ENCODE measurements around the gene ANKK1. TPM values are rescaled to one million over a fixed set of nuclear protein-coding genes. Genes with fewer than 3 reads are reported as not detected.

The ANKK1 gene
- total RNA-seq, 1 donor = not detected

DNA sequence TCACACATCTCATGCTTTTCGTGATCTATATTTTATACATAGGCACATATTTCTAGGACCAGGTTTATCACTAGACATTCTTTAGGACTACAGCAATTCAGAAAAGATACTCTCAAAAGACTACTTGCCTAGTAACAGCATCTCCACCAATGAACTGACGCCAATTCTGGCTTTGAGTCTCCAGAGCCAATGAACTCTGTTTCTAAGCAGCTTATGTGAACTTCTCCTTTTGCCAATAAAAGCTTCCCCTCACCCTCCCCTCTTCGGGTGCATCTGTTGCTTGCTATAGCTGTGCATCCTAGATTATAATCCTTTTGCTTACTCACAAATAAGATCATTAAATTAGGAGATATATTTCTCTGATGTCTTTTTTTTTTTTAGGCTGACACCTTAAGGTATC is 11.4 kb upstream of the ANKK1 start:
- DNase-seq (ENCODE audit: low read depth) = peak; percentile 34
- H3K4me3 ChIP-seq (ENCODE audit: low read depth, low read length) = no peak overlapping the region
- TF ChIP-seq, protein P1, sequence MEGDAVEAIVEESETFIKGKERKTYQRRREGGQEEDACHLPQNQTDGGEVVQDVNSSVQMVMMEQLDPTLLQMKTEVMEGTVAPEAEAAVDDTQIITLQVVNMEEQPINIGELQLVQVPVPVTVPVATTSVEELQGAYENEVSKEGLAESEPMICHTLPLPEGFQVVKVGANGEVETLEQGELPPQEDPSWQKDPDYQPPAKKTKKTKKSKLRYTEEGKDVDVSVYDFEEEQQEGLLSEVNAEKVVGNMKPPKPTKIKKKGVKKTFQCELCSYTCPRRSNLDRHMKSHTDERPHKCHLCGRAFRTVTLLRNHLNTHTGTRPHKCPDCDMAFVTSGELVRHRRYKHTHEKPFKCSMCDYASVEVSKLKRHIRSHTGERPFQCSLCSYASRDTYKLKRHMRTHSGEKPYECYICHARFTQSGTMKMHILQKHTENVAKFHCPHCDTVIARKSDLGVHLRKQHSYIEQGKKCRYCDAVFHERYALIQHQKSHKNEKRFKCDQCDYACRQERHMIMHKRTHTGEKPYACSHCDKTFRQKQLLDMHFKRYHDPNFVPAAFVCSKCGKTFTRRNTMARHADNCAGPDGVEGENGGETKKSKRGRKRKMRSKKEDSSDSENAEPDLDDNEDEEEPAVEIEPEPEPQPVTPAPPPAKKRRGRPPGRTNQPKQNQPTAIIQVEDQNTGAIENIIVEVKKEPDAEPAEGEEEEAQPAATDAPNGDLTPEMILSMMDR (IDR thresholded peaks at IDR 0.05; ENCODE audit: insufficient read depth, low read length) = no peak

DNA sequence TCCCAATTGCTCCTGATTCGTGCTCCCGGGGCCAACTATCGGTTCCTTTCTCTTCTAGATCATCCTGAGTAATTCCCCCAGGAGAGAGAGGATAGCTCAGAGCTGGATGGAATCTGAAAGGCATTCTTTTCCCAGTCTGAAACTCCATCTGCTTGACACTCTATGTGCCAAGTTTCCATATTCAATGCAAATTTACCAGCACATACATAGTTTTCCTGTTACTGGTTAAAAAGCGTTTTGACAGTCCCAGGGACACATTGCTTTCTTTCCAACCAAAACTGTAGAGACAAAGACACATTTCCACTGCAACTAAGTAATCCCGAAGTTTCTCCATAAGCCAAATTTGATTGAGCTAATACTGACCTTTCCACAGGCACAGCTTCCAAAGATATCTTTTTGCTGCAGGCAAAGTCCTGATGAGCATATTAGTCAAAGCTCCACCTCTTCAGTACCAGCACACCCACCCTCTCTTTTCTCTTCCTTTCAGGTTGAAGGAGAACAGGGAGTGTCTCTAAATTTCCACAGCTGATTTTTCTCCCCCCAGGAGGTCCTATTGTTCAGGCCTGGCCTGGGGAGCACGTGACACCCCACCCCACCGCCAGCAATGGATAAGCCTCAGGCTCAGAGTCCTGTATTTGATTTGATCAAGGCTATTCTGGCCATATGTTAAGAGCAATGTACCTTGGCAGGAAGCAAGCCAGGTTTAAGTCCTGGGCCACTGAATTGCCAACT is 9.7 kb upstream of the ANKK1 start:
- DNase-seq (ENCODE audit: low read depth) = peak; percentile 37
- TF ChIP-seq, protein P1 (IDR thresholded peaks at IDR 0.05; ENCODE audit: insufficient read depth, low read length) = no peak
- no peak overlapping the region for H3K4me3 ChIP-seq (ENCODE audit: low read depth, low read length)

DNA sequence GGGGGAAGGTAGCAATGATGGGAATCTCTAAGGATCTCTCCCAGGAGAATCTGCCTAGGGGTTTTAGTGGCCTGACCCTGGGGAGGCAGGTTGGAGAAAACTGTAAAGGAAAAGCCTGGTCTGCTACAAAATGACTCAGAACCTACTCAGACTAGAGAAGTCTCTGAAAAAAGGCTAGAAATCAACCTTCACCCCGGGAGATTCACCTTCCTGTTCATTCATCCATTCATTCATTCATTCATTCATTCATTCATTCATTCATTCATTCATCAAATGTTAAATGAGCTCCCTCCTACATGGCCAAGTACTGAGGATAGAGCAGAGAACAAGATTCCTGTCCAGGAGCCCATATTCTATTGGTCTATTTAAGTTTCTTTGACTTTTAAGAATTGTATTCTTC is 8.9 kb upstream of the ANKK1 start:
- no peak overlapping the region for H3K4me3 ChIP-seq (ENCODE audit: low read depth, low read length)
- TF ChIP-seq, protein P1 (IDR thresholded peaks at IDR 0.05; ENCODE audit: insufficient read depth, low read length) = no peak
- no peak for DNase-seq (ENCODE audit: low read depth)

DNA sequence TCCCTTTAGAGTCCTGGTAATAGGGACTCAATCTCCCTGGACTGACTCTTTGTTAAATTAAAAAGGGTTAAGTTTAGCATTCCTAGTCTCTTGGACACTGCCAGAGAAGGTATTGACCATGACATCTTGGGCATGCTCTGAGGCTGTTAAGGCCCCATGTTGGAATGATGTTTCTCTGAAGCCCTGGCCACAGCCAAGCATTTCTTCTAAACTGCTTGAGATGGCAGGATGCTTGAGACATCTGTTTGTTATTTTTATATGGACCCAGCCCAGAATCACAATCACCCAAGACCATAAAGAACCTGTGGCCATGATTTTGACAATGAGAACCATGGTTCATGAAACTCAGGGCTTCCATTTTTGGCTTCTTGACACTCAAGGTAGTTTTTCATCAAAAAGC is 5.5 kb upstream of the ANKK1 start:
- TF ChIP-seq, protein P1 (IDR thresholded peaks at IDR 0.05; ENCODE audit: insufficient read depth, low read length) = no peak
- DNase-seq (ENCODE audit: low read depth) = no peak
- no peak overlapping the region for H3K4me3 ChIP-seq (ENCODE audit: low read depth, low read length)

DNA sequence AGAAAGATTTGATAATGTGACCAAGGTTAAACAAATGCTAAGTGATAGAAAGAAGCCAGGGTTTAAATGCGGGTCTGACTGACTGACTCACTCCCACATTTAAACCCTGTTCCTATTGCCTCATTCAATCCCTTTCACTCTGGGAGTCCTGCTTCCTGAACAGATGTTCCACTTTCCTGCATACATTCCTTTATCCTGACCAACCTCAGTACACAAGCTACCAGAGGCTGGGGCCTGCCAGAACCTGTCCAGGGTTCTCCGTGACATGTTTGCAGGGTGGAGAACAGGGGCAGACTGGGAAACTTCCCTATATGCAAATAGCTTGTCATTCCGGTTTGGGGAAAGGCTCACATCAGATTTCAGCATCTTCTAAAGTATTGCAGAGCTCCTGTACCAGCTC is 3.0 kb upstream of the ANKK1 start:
- peak; percentile 89 for DNase-seq (ENCODE audit: low read depth)
- no peak overlapping the region for H3K4me3 ChIP-seq (ENCODE audit: low read depth, low read length)
- TF ChIP-seq, protein P1 (IDR thresholded peaks at IDR 0.05; ENCODE audit: insufficient read depth, low read length) = no peak

DNA sequence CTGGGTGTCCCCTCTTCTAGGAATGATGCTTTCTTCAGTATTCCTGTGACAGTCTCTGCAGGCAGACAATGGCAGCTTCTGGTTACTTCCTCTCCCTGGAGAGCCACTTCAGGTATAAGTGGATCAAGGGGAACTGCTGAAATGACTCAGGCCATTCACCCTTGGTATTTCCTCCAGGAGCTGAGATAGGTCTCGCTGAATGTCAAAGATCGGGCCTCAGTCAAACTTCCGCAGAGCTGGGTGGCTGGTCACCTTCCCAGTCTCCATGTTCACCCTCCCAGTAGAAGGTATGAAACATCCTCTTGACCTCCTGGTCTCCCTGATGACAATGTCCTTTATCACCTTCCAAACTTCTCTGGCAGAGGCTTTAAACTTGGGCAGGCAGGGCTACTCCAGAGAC is 1.8 kb upstream of the ANKK1 start:
- H3K4me3 ChIP-seq (ENCODE audit: low read depth, low read length) = no peak overlapping the region
- TF ChIP-seq, protein P1 (IDR thresholded peaks at IDR 0.05; ENCODE audit: insufficient read depth, low read length) = no peak
- no peak for DNase-seq (ENCODE audit: low read depth)

DNA sequence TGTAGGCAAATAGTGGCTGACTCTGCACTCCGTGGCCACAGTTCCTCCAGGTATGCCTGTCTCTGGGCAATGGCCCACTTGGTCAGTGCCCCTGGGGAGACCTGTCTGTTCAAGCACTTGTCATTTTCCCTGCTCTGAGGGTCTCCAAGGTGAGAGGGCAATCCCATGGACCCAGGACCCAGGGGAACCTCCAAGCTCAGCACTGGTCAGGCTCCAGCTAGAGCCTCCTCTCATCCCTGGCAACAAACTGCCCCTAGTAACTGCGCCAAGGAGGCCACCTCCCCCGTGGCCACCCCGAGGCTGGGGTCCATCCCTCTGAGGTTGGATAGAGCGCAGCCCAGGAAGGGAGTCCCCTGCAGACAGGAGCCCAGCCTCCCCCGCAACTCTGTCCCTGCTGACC is 713 bp upstream of the ANKK1 start:
- no peak overlapping the region for H3K4me3 ChIP-seq (ENCODE audit: low read depth, low read length)
- TF ChIP-seq, protein P1 (IDR thresholded peaks at IDR 0.05; ENCODE audit: insufficient read depth, low read length) = no peak
- DNase-seq (ENCODE audit: low read depth) = no peak

All from fibroblast of the aortic adventitia (primary cell).